Hair follicle dermal papilla cell (primary cell): ENCODE measurements around the gene ZSCAN31. TPM values are rescaled to one million over a fixed set of nuclear protein-coding genes. Genes with fewer than 3 reads are reported as not detected.

Experiments
- small RNA-seq: library from RNA; depleted of rRNA; stranded (forward); fragments of <200 nt; gene quantifications from one replicate; pipeline ENCODE3, GENCODE V24; 2012
- total RNA-seq: library from RNA; depleted of rRNA; stranded (reverse); fragments of >200 nt; gene quantifications from 2 replicates; pipeline ENCODE4 v1.2.3, GENCODE V29; 2012

The ZSCAN31 gene
- total RNA-seq = 1.3 and 2.3 TPM in 2 replicates

GRCh38 chr6:28335564-28336283 is at the start of gene ZSCAN31:
Gene ZSCAN31, minus strand, starts transcription at chr6:28336148. Its CDS starts 6,465 bp downstream, at chr6:28329683.

GRCh38 chr6:28349892-28350737 is 14.2 kb upstream of the ZSCAN31 start, which contains the start of gene ZKSCAN3:
Gene ZKSCAN3, plus strand, starts transcription at chr6:28349947. Its CDS starts 9,640 bp downstream, at chr6:28359587.

GRCh38 chr6:28281288-28282064 is 54.5 kb downstream of the ZSCAN31 start, which contains the start of gene PGBD1:
Gene PGBD1, plus strand, starts transcription at chr6:28281572. Its CDS starts 2,242 bp downstream, at chr6:28283814.

Small RNAs within 50 kb of the gene (small RNA-seq; reads per million reads assigned to genes)
- gene AL021997.1 (not detected), gene AL021997.2 (not detected)

Other genes with a start within 250 kb of the ZSCAN31 start
- gene ZSCAN16, start 211.5 kb downstream of the ZSCAN31 start, total RNA-seq = 1.9 and 2.7 TPM in 2 replicates
- gene ZKSCAN8, start 194.3 kb downstream of the ZSCAN31 start, total RNA-seq = 24.4 and 31.2 TPM in 2 replicates
- gene ZSCAN9, start 110.9 kb downstream of the ZSCAN31 start, total RNA-seq = 9.6 and 14.6 TPM in 2 replicates
- gene ZKSCAN4, start 83.9 kb downstream of the ZSCAN31 start, total RNA-seq = 4.5 and 6.0 TPM in 2 replicates
- 0.65 and 0.73 TPM in 2 replicates for gene NKAPL, start 76.9 kb downstream of the ZSCAN31 start, total RNA-seq
- 20.3 and 24.7 TPM in 2 replicates for gene ZSCAN26, start 69.0 kb downstream of the ZSCAN31 start, total RNA-seq
- 5.3 and 7.0 TPM in 2 replicates for gene PGBD1, start 54.6 kb downstream of the ZSCAN31 start, total RNA-seq
- gene ZKSCAN3, start 13.8 kb upstream of the ZSCAN31 start, total RNA-seq = 2.6 and 3.1 TPM in 2 replicates
- 6.7 and 7.2 TPM in 2 replicates for gene ZSCAN12, start 63.6 kb upstream of the ZSCAN31 start, total RNA-seq
- 4.0 and 4.5 TPM in 2 replicates for gene ZSCAN23, start 107.3 kb upstream of the ZSCAN31 start, total RNA-seq
- gene GPX6, start 179.6 kb upstream of the ZSCAN31 start, total RNA-seq = not detected in 2 replicates
- gene GPX5, start 189.7 kb upstream of the ZSCAN31 start, total RNA-seq = not detected in 2 replicates